Suprapubic skin (tissue), 4 donors: ENCODE measurements around the gene LCE1C. TPM values are rescaled to one million over a fixed set of nuclear protein-coding genes. Genes with fewer than 3 reads are reported as not detected.

ENCODE experiments used
- DNase-seq, 2 donors: peaks; one replicate each; pipeline ENCODE4 v3.0.0-alpha.2; 2019; ENCODE audit warnings: low spot score in 2 of 2
- H3K27ac ChIP-seq: fragments of 200-600 bp; sonication (generic); one replicate; pipeline ENCODE4 v1.5.1; 2019
- H3K27me3 ChIP-seq: fragments of 200-600 bp; sonication (generic); one replicate; pipeline ENCODE4 v1.5.1; 2019
- H3K36me3 ChIP-seq: fragments of 200-600 bp; sonication (generic); one replicate; pipeline ENCODE4 v1.5.1; 2019
- H3K4me1 ChIP-seq: fragments of 200-600 bp; sonication (generic); one replicate; pipeline ENCODE4 v1.5.1; 2019
- H3K4me3 ChIP-seq: fragments of 200-600 bp; sonication (generic); one replicate; pipeline ENCODE4 v1.5.1; 2019; ENCODE audit warnings: mild to moderate bottlenecking
- H3K9me3 ChIP-seq: fragments of 200-600 bp; sonication (generic); one replicate; pipeline ENCODE4 v1.5.1; 2019
- CTCF ChIP-seq, 2 donors: fragments of 200-600 bp in 1 of 2; fragments of 450-650 bp in 1 of 2; sonication (generic) in 1 of 2; IDR thresholded peaks; one replicate each; pipeline ENCODE4 v1.5.1; 2016 to 2019; ENCODE audit warnings: antibody characterized with exemption in 2 of 2, mild to moderate bottlenecking in 1 of 2, moderate library complexity in 1 of 2
- EP300 ChIP-seq: sonication (generic); formaldehyde crosslinking; IDR thresholded peaks from one replicate; pipeline ENCODE4 v1.6.1; 2017; ENCODE audit warnings: antibody characterized with exemption
- POLR2A ChIP-seq, 2 donors: fragments of 450-650 bp; IDR thresholded peaks; one replicate each; pipeline ENCODE4 v1.6.1; 2017; ENCODE audit warnings: antibody characterized with exemption in 2 of 2, mild to moderate bottlenecking in 2 of 2, moderate library complexity in 2 of 2
- POLR2AphosphoS5 ChIP-seq, 3 donors: sonication (generic); formaldehyde crosslinking; IDR thresholded peaks; one replicate each; pipeline ENCODE4 v1.6.1; 2017; ENCODE audit warnings: antibody characterized with exemption in 3 of 3
- WGBS: methylation state at CpG from one replicate; pipeline ENCODE4 v1.1.5; 2018; 5-methylcytosine and 5-hydroxymethylcytosine counted together
- total RNA-seq, 4 donors: library from RNA; depleted of rRNA; stranded (reverse); fragments of >200 nt; gene quantifications; one replicate each; pipeline ENCODE4 v1.1.0, GENCODE V29; 2016

LCE1C gene
- total RNA-seq, 4 donors from 2014 or later, result 73.2 to 1,471 (median 1,283) TPM

DNA sequence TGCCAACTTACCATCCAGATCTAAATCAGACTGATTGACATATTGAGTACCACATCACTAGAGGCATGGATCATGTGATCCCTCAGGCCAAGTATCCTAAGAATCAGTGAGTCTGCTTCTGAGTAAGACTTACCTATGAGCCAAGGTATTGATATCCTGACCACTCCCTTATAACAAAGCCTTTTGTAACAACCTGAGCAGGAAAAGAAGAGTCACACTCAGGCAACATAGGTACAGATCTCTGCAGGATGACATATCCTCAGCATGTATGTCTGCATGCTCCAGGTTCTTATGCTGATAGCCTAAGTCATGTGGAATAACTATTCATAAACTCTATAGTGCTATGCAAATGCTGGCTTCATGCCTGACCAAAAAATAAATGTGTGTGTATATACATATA, 18.5 kb upstream of the LCE1C start:
- H3K36me3 ChIP-seq, result no peaks in the 10 kb centered on the region
- H3K27me3 ChIP-seq, result no peaks in the 10 kb centered on the region
- H3K9me3 ChIP-seq, result no peaks in the 10 kb centered on the region
- no peak overlapping the region for H3K27ac ChIP-seq
- no peak overlapping the region for H3K4me3 ChIP-seq
- H3K4me1 ChIP-seq, result no peaks in the 10 kb centered on the region
- DNase-seq, result no peak
- TF ChIP-seq CTCF (IDR thresholded peaks at IDR 0.05), result no peak
- no peak for TF ChIP-seq EP300
- no peak for TF ChIP-seq POLR2AphosphoS5 (IDR thresholded peaks at IDR 0.05)
- no peak for TF ChIP-seq POLR2A (IDR thresholded peaks at IDR 0.05)

DNA sequence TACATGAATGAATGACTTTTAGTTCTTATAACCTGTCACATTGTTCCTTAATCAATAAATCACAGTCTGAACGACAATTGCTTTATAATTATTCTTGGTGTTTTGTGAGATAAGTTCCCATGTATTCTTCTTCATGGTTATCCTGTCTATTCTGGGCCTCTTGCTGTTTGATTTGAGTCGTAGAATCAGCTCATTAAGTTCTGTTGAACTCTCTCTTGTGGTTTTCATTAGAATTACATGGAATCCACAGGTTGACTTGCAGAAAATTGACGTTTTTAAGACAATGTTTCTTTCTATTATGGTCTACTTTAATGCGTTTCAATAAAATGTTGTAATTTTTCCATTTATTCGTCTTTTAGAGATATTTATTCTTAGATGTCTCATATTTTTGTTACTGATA, 16.8 kb upstream of the LCE1C start:
- H3K27me3 ChIP-seq, result no peaks in the 10 kb centered on the region
- H3K27ac ChIP-seq, result no peak overlapping the region
- WGBS, result 58% methylated on average over 5 of the region's 5 CpGs
- no peaks in the 10 kb centered on the region for H3K9me3 ChIP-seq
- H3K4me3 ChIP-seq, result no peak overlapping the region
- no peaks in the 10 kb centered on the region for H3K4me1 ChIP-seq
- no peak for DNase-seq
- no peaks in the 10 kb centered on the region for H3K36me3 ChIP-seq
- TF ChIP-seq CTCF (IDR thresholded peaks at IDR 0.05), result no peak

DNA sequence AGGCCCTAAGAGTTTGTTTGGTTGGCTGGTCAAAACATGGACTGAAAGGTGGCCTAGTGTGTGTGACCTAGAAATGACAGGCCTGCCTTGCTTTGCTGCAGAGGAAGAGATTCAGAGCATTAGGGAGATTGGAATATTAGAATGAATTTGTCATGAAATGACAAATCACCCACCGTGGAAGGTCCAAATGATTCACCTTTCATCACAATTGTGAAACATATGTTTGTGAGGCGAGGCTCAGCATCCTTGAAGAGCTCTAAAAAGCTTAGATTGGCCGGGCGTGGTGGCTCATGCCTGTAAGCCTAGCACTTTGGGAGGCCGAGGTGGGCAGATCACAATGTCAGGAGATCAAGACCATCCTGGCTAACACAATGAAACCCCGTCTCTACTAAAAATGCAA, 10.9 kb upstream of the LCE1C start:
- no peaks in the 10 kb centered on the region for H3K9me3 ChIP-seq
- H3K4me3 ChIP-seq, result no peak overlapping the region
- no peaks in the 10 kb centered on the region for H3K4me1 ChIP-seq
- H3K27me3 ChIP-seq, result no peaks in the 10 kb centered on the region
- WGBS, result 86% methylated on average over 6 of the region's 6 CpGs
- DNase-seq, result no peak
- no peaks in the 10 kb centered on the region for H3K36me3 ChIP-seq
- TF ChIP-seq POLR2AphosphoS5 (IDR thresholded peaks at IDR 0.05), result no peak
- no peak for TF ChIP-seq EP300
- TF ChIP-seq CTCF (IDR thresholded peaks at IDR 0.05), result no peak
- no peak for TF ChIP-seq POLR2A (IDR thresholded peaks at IDR 0.05)
- no peak overlapping the region for H3K27ac ChIP-seq

DNA sequence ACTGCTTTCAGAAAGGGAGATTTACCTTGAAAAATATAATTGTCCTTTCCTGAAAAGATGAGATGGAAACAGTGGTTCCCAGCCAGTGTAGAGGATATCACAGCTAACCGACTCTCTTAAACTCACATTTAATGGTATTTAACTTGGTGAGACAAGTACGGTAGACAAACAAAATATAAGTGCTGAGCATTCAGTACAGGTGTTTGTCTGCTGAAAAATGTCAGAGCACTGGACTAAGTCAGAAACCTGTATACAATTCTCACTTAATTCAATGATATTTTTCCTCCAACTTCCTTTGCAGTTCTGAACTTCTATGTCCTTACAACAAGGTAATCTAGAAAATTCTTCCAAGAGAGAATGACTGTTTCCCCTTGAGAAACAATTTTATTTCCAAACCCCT, 5.2 kb upstream of the LCE1C start, which contains the start of gene LCE1B:
LCE1B (plus strand) TSS at position 301 of the 400 bp plus-strand sequence. CDS start 476 bp downstream, outside the sequence.
- H3K27me3 ChIP-seq, result no peaks in the 10 kb centered on the region
- no peak for DNase-seq
- H3K27ac ChIP-seq, result no peak within 1 kb of the TSS
- H3K9me3 ChIP-seq, result no peaks in the 10 kb centered on the region
- peaks cover 7% of the 10 kb centered on the region for H3K4me1 ChIP-seq
- WGBS, result 90% methylated on average over 2 of the region's 2 CpGs
- H3K4me3 ChIP-seq, result no peak within 1 kb of the TSS
- H3K36me3 ChIP-seq, result no peaks in the 10 kb centered on the region
- TF ChIP-seq POLR2A (IDR thresholded peaks at IDR 0.05) (no peak), POLR2AphosphoS5 (IDR thresholded peaks at IDR 0.05) (no peak), EP300 (no peak), CTCF (IDR thresholded peaks at IDR 0.05) (no peak)

DNA sequence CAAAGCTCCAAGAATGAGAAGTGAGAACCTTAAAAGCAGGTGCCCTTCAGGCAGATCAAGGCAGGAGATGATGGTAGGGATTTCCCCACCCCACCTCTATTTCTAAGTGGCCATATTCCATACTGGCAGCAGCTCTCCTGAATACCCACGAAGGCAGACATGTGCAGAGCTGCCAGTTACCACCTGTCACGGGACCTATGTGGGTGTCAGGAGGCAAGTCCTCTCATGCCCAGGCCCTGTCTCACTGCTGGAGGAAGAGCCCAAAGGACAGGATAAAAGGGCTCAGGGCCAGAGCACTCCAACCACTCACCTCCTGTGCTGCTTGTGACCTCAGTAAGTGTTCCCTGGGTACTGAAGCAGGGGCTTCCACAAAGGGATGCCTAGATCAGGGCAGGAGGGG, 4.6 kb upstream of the LCE1C start:
- H3K27ac ChIP-seq, result no peak overlapping the region
- 44% methylated on average over 2 of the region's 2 CpGs for WGBS
- H3K36me3 ChIP-seq, result no peaks in the 10 kb centered on the region
- peaks cover 7% of the 10 kb centered on the region for H3K4me1 ChIP-seq
- H3K9me3 ChIP-seq, result no peaks in the 10 kb centered on the region
- no peak for DNase-seq
- TF ChIP-seq CTCF (IDR thresholded peaks at IDR 0.05) (no peak), POLR2A (IDR thresholded peaks at IDR 0.05) (no peak), EP300 (no peak), POLR2AphosphoS5 (IDR thresholded peaks at IDR 0.05) (no peak)
- H3K27me3 ChIP-seq, result no peaks in the 10 kb centered on the region
- H3K4me3 ChIP-seq, result no peak overlapping the region
